GM19099 (cell line): ENCODE results near the gene CSNK1E.

ENCODE experiments used
- POLR2A ChIP-seq: IDR thresholded peaks from 3 replicates; pipeline ENCODE4 v1.6.1; 2011; ENCODE audit warnings: low read depth; ENCODE audit not compliant: insufficient read length; ENCODE audit errors: extremely low read depth

The CSNK1E gene

DNA sequence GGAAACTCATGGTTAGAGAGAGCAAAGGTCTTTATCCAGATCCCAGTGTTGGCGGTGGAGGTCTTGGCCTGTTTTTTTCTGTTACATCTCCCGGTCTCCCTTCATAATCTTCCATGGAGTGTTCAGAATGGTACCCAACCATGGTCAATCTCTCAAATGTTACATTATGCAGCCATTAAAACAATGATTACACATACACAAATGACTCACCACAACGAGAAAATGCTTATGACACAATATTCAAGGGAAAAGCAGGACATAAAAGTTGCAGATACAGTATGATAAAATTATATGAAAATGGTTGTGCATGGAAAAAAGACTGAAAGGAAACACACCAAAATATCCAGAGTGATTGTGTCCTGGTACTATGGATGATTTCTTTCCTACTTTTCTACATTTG, 17.8 kb upstream of the CSNK1E start:
- TF ChIP-seq POLR2A, result no peak

DNA sequence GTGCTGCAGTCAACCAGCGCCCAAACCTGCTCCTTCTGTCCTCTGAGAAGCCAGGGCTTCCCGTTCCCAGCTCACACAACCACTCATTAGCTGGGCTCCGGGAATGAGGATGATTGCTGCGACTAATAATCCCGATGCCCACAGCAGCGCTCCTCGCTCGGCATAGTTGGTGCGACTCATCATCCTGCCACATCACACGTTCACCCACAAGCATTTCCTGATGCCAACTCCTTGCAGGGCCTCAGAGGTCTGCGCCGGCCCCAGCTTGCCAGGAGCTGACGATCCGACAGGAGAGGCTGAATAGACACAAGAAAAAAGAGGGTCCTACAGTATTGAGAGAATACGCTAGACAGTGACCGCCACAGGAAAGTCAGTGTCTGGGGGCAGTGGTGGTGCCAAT, 10.6 kb upstream of the CSNK1E start:
- no peak for TF ChIP-seq POLR2A

DNA sequence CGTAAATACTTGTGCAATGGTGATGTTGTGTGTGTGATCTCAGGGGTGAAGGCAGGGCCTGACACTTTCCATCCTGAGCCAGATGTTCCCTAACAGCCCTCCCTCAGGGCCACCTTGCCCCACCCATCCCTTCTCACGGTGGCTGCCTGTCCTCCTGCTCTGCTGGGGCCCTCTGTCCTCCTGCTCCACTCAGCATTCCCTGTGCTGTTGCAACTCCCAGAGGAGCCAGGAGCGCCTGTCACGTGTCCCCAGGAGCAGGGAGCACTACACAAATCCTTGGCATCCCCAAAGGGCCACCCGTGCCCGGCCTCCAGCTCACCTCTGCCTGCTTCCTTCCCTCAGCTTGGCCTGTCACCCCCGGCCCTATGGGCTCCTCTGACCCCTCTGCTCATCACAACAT, 10.2 kb upstream of the CSNK1E start:
- no peak for TF ChIP-seq POLR2A

DNA sequence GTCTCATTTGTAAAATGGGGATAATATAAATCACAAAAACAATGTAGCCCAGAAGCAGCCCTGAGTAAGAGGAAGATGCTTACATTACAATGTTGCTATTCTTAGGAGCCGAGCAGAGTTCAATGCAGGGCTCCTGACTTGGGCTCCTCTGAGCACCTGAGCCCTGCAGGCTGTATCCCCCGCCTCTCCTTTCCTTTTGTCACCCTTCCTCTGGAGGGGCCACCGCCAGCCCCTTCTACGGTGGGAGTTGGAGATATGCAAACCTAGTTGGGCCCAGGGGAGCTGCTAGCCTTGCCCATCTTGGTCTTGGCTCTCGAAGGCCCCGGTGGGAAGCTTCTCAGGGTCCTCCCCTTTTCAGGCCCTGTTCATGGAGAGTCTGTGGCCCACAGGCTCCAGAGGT, 8.4 kb upstream of the CSNK1E start:
- no peak for TF ChIP-seq POLR2A

DNA sequence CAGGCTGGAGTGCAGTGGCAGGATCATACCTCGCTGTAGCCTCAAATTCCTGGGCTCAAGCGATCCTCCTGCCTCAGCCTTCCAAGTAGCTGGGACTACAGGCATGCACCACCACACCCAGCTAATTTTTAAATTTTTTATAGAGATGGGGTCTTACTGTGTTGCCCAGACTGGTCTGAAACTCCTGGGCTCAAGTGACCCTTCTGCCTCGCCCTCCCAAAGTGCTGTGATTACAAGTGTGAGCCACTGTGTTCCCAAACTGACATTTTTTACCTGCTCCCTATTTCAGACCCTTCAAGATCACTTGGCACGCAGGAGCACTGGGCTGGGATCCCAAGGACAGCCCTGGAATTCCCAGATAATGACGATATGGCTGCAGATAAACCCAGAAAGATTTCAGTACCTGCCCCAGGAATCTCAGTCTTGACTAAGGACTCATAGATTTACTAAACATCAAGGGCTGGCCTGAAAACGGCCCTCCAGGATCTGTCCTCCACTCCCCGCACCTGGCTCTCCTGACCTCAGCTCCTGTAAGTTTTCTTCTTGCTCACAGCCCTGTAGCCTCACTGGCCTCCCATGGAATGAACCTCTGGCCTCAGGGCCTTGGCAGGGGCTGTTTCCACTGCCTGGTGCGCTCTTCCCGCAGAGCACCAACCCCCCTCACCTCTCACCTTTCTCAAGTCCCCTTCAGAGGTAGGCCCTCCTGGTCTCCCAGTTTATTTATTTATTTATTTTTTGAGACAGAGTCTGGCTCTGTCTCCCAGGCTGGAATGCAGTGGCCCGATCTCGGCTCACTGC, 3.6 kb upstream of the CSNK1E start:
- TF ChIP-seq POLR2A, result no peak

DNA sequence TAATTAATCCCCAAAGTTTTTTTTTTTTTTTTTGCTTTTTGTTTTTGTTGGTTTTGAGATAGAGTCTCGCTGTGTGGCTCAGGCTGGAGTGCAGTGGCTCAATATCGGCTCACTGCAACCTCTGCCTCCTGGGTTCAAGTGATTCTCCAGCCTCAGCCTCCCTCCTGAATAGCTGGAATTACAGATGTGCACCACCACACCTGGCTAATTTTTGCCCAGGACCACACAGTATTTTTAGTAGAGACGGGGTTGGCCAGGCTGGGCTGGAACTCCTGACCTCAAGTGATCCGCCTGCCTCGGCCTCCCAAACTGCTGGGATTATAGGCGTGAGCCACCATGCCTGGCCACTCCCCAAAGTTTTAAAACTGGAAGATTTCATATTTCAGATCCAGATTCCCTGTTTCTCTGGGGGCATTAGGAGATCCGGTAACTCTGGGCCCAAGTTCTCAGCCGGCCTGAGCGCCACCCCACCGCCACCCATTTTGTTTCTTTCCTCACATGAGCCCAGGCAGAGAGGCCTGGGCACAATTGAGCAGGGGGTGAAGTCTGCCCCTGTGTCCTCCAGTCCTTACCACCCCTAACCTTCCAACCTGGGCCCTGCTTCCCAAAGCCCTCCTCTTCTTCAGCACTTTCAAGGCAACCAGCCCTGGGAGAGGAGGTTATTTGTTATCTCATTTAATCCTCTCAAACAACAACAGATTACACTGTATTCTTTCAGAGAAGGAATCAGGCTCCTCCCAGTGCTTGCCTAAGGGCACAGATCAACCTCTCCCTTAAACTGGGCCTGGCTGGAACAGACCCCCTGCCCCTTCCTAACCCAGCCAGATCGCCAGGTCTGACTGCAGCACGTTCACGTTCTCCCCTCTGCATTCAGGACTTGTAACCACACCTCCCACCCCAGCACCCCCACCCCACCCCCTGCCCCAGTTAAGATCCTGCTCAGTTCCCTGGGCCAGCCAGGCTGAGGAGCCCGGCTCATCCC, 1.9 kb upstream of the CSNK1E start:
- TF ChIP-seq POLR2A, result no peak

DNA sequence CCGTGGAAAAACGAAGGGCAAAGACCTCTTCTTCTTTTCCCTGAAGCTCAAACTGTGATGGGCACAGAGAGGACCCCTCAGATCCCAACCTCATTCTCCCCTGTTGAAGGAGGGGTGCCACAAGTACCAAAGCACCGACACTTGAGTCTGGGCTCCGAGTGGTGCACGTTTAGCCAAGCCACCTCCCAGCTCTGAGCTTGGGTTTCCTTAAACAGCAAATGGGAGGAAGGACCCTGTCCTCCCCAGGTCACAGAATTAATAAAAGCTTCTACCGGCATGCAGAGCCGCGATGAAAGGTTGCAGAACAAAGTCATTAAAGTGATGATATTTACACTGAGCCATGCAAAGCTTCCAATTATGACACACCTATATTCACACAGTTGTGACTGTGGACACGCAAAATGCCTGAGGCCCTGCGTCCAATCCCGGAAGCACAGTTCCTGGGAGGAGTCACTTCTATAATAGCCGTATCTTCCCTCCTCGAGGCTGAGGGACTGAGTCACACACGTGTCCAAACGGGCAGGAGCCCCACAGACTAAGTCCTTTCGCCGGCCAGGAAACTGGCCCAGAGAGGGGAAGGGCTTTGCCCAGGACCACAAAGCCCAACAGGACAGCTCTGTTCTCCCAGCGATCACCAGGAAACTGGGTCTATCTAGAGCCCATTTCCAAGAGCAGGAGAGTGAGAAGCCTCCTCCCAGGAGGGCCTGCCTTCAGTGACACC, 922 bp upstream of the CSNK1E start:
- no peak for TF ChIP-seq POLR2A

DNA sequence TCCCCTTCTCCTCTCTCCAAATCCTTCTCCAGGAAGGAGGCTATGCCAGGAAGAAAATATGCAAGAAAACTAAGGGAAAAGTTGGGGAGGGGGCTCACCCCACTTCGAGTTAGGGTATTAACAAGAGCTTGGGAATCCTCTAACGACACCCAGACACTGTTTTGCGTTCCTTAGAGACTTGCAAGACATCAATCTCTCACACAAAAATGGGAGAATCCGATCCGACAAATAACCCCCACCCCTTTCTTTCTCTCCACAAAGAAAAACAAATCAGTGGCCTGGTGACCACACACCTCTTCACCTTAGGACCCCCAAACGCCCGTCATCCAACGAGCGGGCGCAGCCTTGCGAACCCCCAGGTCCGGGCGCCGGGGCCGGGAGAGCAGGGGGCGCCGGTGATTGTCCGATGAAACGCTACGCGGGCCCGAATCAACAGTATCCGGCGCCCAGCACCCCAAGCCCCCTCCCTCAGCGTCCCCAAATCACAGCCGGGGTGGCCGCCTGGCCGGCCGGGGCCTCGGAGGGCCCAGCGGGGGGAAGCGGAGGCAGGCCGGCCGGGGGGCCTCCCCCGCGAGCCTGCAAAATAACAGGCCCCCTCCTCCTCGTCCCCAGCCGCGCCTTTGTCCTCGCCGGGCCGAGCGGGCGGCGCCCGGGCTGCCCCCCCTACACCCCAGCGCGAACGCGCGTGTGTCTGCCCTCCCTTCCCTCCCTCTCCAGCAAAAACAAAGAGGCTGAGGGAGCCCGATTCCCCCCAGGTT, 690 bp downstream of the CSNK1E start:
- TF ChIP-seq POLR2A, result no peak

DNA sequence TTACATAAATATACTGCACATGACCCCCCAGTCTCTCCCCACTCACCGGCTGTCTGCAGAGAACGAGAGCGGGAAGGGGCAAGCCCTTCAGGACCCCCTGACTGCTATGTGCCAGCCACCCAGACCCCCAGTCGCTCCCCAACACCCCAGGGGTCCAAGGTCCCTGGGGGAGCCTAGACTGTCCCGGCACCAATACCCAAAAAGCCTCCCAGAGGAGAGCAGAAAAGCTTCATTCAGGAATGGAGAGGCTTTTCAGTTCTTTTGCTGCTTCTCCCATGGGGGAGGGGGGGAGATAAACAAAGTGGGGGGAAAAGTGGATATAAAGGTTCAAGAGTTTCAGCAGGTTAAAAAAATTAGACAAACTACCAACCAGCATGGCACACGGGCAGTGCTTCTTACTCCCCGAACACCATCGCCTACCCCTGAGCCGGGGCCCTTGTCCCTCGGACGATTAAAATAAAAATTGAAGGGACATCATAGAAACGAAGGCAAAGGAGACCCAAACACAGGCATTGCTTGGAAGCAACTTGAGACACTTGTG, 1.3 kb downstream of the CSNK1E start:
- no peak for TF ChIP-seq POLR2A

DNA sequence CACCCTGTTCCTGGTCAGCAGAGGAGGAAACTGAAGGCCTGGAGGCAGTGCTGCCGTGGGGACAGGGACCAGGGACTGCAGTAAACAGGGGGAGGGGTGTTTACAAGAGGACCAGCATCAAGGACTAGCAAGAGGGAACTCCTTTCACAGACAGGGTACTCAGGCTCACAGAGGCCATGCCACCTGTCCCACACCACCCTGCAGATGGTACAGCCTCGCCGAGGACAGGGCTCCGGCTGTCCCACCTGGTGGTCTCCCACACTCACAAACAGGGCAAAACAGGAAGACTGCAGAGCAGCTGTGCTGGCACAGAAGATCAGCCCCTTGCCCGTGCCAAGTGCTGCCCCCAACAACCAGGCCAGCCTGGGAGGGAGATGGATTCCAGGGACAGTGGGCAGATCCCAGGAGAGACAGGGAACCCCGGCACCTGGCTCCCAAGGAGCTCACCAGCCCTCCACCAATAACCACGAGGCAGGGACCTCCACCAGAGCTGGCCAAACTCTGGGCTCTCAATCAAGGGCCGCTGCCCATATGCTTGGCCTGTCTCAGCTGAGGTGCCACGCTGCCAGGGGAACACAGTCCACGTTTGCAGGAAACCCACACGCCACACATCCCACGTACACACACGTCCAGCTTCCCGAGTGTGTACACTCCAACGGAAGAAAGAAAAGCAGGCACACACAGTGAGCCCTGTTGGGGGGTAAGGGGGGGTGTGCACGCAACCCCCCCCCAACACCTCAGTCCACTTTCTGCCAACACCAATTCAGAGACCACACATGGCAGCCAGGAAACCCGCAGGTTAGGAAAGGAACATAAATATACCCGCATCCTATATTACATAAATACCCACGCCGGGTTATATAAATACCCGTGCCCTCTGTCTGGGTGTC, 2.1 kb downstream of the CSNK1E start:
- TF ChIP-seq POLR2A, result no peak

DNA sequence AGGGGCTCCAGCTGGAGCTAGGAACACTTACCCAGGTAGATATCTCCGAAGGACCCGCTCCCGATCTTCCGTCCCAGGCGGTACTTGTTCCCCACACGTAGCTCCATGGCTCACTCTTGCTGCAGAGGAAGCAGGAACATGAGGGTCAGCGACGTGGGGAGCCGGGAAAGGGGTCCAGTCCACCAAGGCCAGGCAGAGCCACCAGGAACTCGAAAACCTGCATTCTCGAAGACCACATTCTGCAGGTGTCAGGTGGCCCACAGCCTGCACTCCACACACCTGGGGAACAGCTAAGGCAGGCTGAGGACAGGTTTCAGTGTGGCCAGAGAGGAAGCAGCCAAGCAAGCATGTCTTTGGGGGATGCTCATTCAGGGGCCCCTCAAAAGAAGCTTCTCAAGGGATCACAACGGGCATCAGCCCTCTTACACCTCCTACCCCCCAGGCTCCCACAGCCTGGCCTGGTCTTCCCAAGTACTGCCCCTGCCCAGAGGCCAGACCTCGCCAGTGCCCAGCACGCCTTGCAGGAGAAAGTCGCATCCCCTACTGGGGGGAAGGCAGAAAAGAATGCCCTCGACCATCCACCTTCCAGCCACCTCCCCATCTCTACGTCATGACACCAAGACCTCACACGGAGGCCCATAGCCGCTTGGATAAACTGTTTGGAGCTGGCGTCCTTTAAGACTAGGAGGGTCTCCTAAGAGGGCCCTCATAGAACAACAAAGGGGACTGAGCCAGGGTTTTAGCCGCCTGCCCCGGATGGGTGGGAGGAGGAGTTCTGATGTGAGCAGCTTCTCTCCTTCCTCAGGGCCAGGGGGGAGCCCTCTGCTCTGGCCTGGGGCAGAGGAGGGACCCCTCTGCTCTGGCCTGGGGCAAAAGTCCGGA, 2.9 kb downstream of the CSNK1E start:
- TF ChIP-seq POLR2A, result no peak

DNA sequence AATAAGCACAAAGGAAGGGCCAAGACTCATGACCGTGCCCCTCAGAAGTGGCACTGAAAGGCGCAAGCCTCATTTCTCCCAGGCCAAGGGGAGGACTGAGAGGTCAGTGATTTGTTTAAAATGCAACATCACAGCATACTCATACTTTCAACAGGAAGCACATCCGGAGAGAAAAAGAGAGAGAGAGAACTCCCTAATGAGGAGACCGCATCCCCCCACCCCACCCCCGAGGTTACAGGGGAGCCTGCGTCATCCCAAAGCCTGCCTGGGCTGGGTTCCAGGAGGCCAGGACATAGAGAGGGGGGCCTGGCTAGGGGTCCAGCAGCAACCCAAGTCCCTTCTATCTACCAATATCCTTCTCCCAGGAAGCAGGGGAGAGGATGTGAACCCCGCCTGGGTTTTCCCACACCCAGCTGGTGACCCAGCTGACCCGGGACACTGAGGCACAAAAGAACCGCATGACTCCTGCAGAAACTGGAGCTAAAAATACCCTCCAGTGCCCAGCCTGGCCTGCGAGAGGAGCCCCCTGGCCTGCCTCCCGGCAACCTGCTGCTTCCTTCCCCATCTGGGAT, 3.8 kb downstream of the CSNK1E start:
- no peak for TF ChIP-seq POLR2A
